Muscle of arm (tissue), 14 donors: ENCODE measurements around the gene TMEM198. TPM values are rescaled to one million over a fixed set of nuclear protein-coding genes. Genes with fewer than 3 reads are reported as not detected.

Source experiments
- DNase-seq: peaks from one replicate; pipeline ENCODE4 v3.0.0-alpha.2; 2013
- long read RNA-seq, 11 donors: transcript quantifications; one replicate each; lab custom pipeline, GENCODE V29; 2026
- polyA plus RNA-seq, 12 donors: library from polyadenylated mRNA; unstranded; fragments of 120-200 nt; gene quantifications; one replicate each; pipeline ENCODE4 v1.2.1, GENCODE V29; 2013; ENCODE audit not compliant: insufficient read length in 12 of 12

Gene TMEM198
- polyA plus RNA-seq: 1 to 10 TPM in 11 of 12 donors, not detected in 1; 1.6 to 4.8 (median 2.4) TPM
- long read RNA-seq, donor 1, partial matches to known transcripts: 0 of 1 reads
- long read RNA-seq, donor 1, other reads (novel, unspliced or antisense): 0 of 1 reads
- long read RNA-seq, donor 2, partial matches to known transcripts: 30 of 36 reads
- long read RNA-seq, donor 2, other reads (novel, unspliced or antisense): 5 of 36 reads
- long read RNA-seq, donor 3, partial matches to known transcripts: 10 of 27 reads
- long read RNA-seq, donor 3, other reads (novel, unspliced or antisense): 17 of 27 reads
- long read RNA-seq, donor 4, partial matches to known transcripts: 6 of 12 reads
- long read RNA-seq, donor 4, other reads (novel, unspliced or antisense): 6 of 12 reads
- long read RNA-seq, donor 5, partial matches to known transcripts: 108 of 205 reads
- long read RNA-seq, donor 5, other reads (novel, unspliced or antisense): 97 of 205 reads
- long read RNA-seq, donor 6, partial matches to known transcripts: 25 of 50 reads
- long read RNA-seq, donor 6, other reads (novel, unspliced or antisense): 25 of 50 reads
- long read RNA-seq, donor 7, partial matches to known transcripts: 0 of 12 reads
- long read RNA-seq, donor 7, other reads (novel, unspliced or antisense): 12 of 12 reads
- long read RNA-seq, donor 8: 0 reads
- long read RNA-seq, donor 9, partial matches to known transcripts: 0 of 1 reads
- long read RNA-seq, donor 9, other reads (novel, unspliced or antisense): 0 of 1 reads
- long read RNA-seq, donor 10: 0 reads
- long read RNA-seq, donor 11, partial matches to known transcripts: 0 of 1 reads
- long read RNA-seq, donor 11, other reads (novel, unspliced or antisense): 0 of 1 reads

GRCh38 chr2:219543596-219544358, at the start of gene TMEM198, which contains the start of gene CHPF:
TMEM198 (plus strand) TSS chr2:219544028; CDS start chr2:219544728, 700 bp downstream.
CHPF (minus strand) TSS chr2:219543809; CDS start chr2:219543538, 271 bp downstream.
- peak; percentile 99 for DNase-seq

DNA sequence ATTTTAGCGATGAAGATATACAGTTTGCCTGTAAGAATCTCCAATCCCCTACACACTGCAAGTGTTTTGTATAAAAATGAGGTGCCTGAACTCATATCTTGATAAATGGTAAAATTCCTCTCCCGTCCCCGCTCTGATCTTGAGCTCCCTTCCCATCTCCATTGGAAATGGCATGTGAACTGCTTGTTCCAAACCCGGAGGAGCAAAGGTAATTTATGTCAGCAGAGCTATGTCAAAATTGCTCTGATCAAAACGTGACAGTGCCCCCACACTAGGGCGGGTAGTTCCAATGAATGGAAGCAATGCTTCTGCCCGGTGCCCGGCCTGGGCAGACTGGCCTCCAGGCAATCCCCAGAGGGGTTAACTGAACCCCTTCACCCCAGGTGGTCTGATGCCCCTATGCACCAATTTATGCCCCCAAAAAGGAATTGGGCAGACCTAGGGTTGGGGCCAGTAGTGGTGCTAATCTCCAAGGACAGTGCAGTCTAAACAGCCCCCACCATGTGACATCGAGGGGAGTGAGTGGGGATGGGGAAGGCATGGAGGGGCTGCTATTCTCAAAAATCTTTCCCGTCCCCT, 48.8 kb upstream of the TMEM198 start:
- no peak for DNase-seq

- no peak for DNase-seq
Measured at GRCh38 chr2:219495531-219496122, 48.2 kb upstream of the TMEM198 start.

DNA sequence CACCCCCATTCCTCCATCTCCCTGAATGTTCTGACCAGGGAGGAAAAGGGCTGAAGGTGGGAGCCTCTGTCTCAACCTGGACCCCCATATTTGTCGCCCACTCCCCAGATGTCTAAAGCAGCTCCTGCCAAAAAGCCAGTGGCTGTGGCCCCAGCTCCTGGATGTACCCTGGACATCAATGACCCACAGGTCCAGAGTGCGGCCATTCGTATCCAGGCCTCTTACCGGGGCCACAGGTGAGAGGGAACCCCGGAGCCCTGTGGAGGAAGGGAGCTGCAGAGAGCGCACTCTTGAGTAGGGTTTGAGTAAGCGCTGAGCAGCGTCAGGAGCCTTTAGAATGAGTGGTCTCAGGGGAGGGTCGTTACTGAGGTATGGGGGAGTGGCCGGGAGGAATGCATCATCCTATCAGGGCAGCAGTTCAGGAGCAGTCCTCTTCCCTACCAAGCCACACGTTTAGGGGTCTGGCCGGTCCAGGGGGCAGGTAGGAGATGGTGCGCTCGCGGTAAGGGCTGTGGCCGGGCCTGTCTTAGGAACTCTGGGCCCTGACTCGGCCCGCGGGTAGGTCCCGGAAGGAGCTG, 47.5 kb upstream of the TMEM198 start:
- no peak for DNase-seq

DNA sequence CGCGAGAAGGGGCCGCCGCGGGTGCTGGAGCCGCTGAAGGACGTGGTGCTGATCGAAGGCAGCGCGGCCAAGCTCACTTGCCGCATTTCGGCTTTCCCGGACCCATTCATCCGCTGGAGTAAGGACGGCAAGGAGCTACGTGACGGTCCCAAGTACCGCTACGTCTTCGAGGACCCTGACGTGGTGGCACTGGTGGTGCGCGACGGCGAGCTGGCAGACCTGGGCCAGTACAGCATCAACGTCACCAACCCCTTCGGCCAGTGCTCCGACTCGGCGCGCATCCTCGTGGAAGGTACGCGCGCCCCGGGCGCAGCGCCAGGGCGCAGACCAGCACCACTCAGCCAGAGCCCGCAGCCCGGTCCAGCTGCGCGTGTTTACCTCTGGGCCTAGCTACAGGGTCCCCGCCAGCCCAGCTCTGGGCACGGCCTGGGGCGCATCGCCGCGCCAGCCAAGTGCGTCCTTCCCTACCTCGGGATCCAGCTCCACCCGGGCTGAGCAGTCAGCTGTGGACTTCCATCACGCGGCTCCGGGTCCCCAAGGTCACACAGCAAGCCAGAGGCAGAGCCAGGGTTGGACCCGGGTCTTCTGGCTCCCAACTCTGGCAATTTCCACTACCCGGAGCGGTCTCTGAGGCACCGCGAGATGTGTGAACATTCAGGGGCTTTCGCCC, 46.9 kb upstream of the TMEM198 start:
- DNase-seq: no peak

DNA sequence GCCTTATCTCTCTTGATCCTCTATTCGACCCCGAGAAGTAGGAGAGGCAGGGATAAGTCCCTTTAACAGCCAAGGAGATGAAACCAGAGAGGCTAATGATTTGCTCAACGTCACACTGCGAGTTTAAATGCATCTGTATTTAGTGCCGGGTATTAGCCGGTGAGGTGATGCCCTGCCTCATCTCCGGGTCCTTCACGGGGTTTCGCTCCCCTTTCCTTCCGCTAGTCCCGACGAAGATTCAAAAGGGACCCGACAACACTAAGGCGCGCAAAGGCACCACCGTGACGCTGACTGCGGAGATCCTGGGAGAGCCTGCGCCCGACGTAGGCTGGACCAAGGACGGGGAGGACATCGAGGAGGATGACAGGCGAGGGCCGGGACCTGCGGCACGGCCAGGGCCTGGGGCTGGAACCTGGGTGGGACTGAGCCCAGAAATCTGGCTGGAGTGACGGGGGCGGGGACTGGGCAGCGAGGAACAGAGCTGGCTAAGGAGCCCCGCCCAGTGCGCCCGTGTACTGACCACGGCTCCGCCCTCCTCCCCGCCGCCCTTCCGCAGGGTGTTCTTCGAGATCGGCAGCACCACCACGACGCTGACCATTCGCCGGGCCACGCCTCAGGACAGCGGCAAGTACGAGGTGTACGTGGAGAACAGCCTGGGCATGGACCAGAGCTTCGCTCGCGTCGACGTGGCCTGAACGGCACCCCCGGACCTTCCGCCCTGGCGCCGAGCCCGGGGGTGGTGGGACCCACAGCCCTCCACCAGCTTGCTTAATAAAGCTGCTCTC, 46.1 kb upstream of the TMEM198 start:
- peak; percentile 79 for DNase-seq

- peak; percentile 99 for DNase-seq
Measured at GRCh38 chr2:219498280-219499057, 45.4 kb upstream of the TMEM198 start, which contains the start of gene GMPPA. GMPPA (plus strand) TSS chr2:219498891; CDS start chr2:219499976, 1,085 bp downstream.

DNA sequence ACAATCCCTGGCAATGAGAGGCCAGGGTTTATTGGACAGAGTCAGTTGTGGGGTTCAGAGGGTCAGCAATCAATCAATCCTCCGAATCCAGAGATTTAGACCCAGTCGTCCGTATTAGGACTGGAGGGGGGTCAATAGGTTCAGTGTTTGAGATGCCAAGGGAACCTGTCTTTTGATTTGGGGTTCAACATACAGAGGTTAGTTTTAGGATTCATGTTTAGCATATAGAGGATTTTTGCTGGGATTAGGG, 44.8 kb upstream of the TMEM198 start:
- no peak for DNase-seq

- DNase-seq: no peak
Measured at GRCh38 chr2:219499555-219499954, 44.3 kb upstream of the TMEM198 start.

GRCh38 chr2:219500135-219500534, 43.7 kb upstream of the TMEM198 start:
- no peak for DNase-seq

- DNase-seq: no peak
Measured at GRCh38 chr2:219501849-219502248, 42.0 kb upstream of the TMEM198 start.

DNA sequence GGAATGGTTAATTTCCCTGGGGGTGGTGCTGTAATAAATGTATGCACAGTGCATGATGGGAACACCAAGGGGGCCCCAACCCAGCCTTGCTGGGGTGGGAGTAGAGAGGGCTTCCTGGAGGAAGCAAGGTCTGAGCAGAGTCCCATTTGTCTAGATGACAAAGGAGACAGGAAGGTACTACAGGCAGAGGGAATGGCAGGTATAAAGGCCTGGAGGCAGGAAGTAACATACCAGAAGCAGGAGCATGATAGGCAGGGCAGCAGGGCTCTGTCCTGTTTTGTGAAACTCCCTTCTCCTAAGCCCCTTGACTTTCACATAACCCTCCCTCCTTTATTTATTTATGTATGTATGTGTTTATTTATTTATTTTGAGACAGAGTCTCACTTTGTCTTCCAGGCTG, 41.2 kb upstream of the TMEM198 start:
- no peak for DNase-seq

DNA sequence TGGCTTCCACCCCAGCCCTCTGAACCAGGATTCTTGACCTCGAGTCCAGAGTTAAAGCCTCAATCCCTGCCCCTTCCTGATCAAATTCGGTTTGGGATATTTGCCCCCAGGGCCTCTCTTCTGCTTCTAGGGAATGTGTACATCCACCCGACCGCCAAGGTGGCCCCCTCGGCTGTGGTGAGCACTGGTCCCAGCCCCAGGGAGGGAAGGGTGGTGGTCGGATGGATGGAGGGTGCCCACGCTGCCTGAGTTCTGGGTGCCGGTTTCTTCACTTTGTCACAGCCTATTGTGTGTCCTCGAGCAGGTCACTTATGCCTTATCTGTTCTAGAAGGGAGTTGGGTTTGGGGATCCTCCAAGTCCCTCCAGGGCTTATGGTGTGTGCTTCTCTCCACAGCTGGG, 38.2 kb upstream of the TMEM198 start:
- no peak for DNase-seq

GRCh38 chr2:219506153-219506801, 37.6 kb upstream of the TMEM198 start:
- no peak for DNase-seq

- DNase-seq: no peak
Measured at GRCh38 chr2:219506802-219507526, 36.9 kb upstream of the TMEM198 start.

- no peak for DNase-seq
Measured at GRCh38 chr2:219507581-219508443, 36.0 kb upstream of the TMEM198 start.

GRCh38 chr2:219508444-219508734, 35.4 kb upstream of the TMEM198 start:
- DNase-seq: no peak
